CD4-positive, alpha-beta T cell (primary cell): Measurements from ENCODE around the gene PADI3. TPM values are rescaled to one million over a fixed set of nuclear protein-coding genes. Genes with fewer than 3 reads are reported as not detected.
"Not testable (repeated sequence)": the region's sequence is repeated elsewhere in the genome, so short reads cannot be mapped to it uniquely, and the experiment has no call there.

Experiments
- ATAC-seq: fragments of 200-7000 bp; cut with Tn5 transposase; one replicate; pipeline ENCODE4 v1.10.0; 2022; ENCODE audit warnings: mild to moderate bottlenecking; ENCODE audit not compliant: poor library complexity
- CTCF ChIA-PET: fragments of 350-600 bp; sonication (Branson Sonifier 250); formaldehyde crosslinking; loops from one replicate; lab custom pipeline; 2021; ENCODE audit warnings: antibody characterized with exemption, inconsistent platforms; lab: Charles Lee
- POLR2A ChIA-PET: fragments of 350-600 bp; sonication (Branson Sonifier 250); formaldehyde crosslinking; loops from one replicate; lab custom pipeline; 2021; ENCODE audit warnings: antibody characterized with exemption, inconsistent platforms; lab: Charles Lee
- DNase-seq, 14 experiments: peaks; one replicate each; pipeline ENCODE4 v3.0.0-alpha.2; 2013 to 2020; ENCODE audit warnings: mixed read lengths in 2 of 14
- H3K27ac ChIP-seq, 2 donors: one replicate each; pipeline versions ENCODE4 v1.5.1 to v1.7.0; 2013; ENCODE audit warnings: low read length in 2 of 2, low read depth in 1 of 2, mild to moderate bottlenecking in 1 of 2
- H3K27me3 ChIP-seq, 2 experiments: 1 replicate in 1 of 2; 2 replicates in 1 of 2; pipeline versions ENCODE4 v1.6.1 to v1.7.0; 2013; ENCODE audit warnings: low read length in 2 of 2, control low read depth in 1 of 2, mild to moderate bottlenecking in 1 of 2, moderate library complexity in 1 of 2; ENCODE audit not compliant: insufficient read depth in 2 of 2, control insufficient read depth in 1 of 2
- H3K36me3 ChIP-seq: one replicate; pipeline ENCODE4 v1.6.1; 2013; ENCODE audit warnings: low read length, control low read depth; ENCODE audit not compliant: insufficient read depth
- H3K4me1 ChIP-seq: one replicate; pipeline ENCODE4 v1.6.1; 2013; ENCODE audit warnings: low read length, control low read depth; ENCODE audit not compliant: insufficient read depth
- H3K4me3 ChIP-seq: one replicate; pipeline ENCODE4 v1.5.1; 2013; ENCODE audit warnings: mild to moderate bottlenecking, low read length, moderate library complexity
- H3K9me3 ChIP-seq, 2 experiments: 1 replicate in 1 of 2; 2 replicates in 1 of 2; pipeline versions ENCODE4 v1.6.1 to v1.7.0; 2013; ENCODE audit warnings: low read length in 2 of 2, mild to moderate bottlenecking in 2 of 2, control low read depth in 1 of 2, moderate library complexity in 1 of 2; ENCODE audit not compliant: control insufficient read depth in 1 of 2, insufficient read depth in 1 of 2
- H3K27ac Mint-ChIP-seq: one replicate; pipeline ENCODE4 v1.8.0; 2020; ENCODE audit warnings: mixed read lengths
- H3K27me3 Mint-ChIP-seq: one replicate; pipeline ENCODE4 v1.8.0; 2021; ENCODE audit warnings: mixed read lengths
- H3K36me3 Mint-ChIP-seq: one replicate; pipeline ENCODE4 v1.8.0; 2021; ENCODE audit warnings: low read depth, mixed read lengths
- H3K4me1 Mint-ChIP-seq: one replicate; pipeline ENCODE4 v1.8.0; 2021; ENCODE audit warnings: low read depth, mixed read lengths
- H3K4me3 Mint-ChIP-seq: one replicate; pipeline ENCODE4 v1.8.0; 2020; ENCODE audit warnings: mild to moderate bottlenecking, mixed read lengths
- H3K9me3 Mint-ChIP-seq: one replicate; pipeline ENCODE4 v1.8.0; 2020; ENCODE audit warnings: mixed read lengths
- CTCF ChIP-seq: fragments of 200-600 bp; IDR thresholded peaks from one replicate; pipeline ENCODE4 v1.8.0; 2022; ENCODE audit warnings: antibody characterized with exemption, mild to moderate bottlenecking
- intact Hi-C, 2 experiments: fragments of 100-400 bp; cut with DNase I in 1 of 2; cut with micrococcal nuclease in 1 of 2; formaldehyde crosslinking; loops; one replicate each; pipeline versions ENCODE4 v1.15.1 to v1.9.0; 2023 to 2025; cut with DNase I, micrococcal nuclease
- total RNA-seq, 174 experiments: library from RNA in 2 of 174; stranded (reverse) in 2 of 174; gene quantifications; one replicate each; pipeline ENCODE4 v1.2.3 and lab custom pipeline; 2021 to 2026

PADI3 gene
- total RNA-seq, 2 experiments from 2014 or later, result not detected

DNA sequence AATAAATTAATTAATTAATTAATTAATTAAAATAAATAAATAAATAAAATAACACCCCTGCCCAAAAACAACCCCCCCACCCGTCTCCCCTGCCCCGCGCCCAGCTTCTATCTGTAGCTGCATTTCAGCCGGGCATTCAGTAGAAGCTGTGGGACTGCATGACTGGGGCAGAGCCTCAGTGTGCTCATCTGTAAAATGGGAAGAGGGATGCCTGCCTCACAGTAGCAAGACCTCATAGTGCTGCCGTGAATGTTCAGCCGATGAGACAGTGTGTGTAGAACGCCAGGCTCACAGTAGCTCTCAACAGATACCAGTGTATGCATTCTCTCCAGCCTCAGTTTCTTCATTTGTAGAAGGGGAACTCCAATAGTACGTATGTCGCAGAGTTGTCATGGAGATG, 67.8 kb downstream of the PADI3 start:
- intact Hi-C loops, result no loop called here
- CTCF ChIA-PET, result no interaction called here

GRCh38 chr1:17318262-17318661, 69.4 kb downstream of the PADI3 start:
- no peaks in the 10 kb centered on the region for H3K4me1 Mint-ChIP-seq
- H3K36me3 Mint-ChIP-seq, result no peaks in the 10 kb centered on the region
- DNase-seq (no peak), ATAC-seq (no peak)
- Histone ChIP-seq H3K9me3 (no peaks in the 10 kb centered on the region), H3K27me3 (no peaks in the 10 kb centered on the region), H3K4me1 (no peaks in the 10 kb centered on the region), H3K4me3 (no peak overlapping the region), H3K27ac (no peak overlapping the region), H3K36me3 (no peaks in the 10 kb centered on the region)
- H3K9me3 Mint-ChIP-seq, result peaks cover 2% of the 10 kb centered on the region
- POLR2A ChIA-PET, result no interaction called here
- H3K27me3 Mint-ChIP-seq, result no peaks in the 10 kb centered on the region
- H3K27ac Mint-ChIP-seq, result no peak overlapping the region
- H3K4me3 Mint-ChIP-seq, result no peak overlapping the region
- CTCF ChIA-PET, result no interaction called here
- intact Hi-C loops, result no loop called here
- no peak for TF ChIP-seq CTCF

More for the DNA sequence above, 67.8 kb downstream of the PADI3 start:
- ATAC-seq (no peak), DNase-seq (no peak)
- peaks cover 3% of the 10 kb centered on the region for H3K4me1 ChIP-seq
- no peaks in the 10 kb centered on the region for H3K27me3 ChIP-seq
- H3K4me3 ChIP-seq, result no peak overlapping the region
- POLR2A ChIA-PET, result no interaction called here
- Mint-ChIP-seq H3K9me3 (no peaks in the 10 kb centered on the region), H3K4me3 (no peak overlapping the region), H3K27me3 (peaks cover 5% of the 10 kb centered on the region), H3K36me3 (no peaks in the 10 kb centered on the region), H3K4me1 (peaks cover 6% of the 10 kb centered on the region), H3K27ac (no peak overlapping the region)
- no peak for TF ChIP-seq CTCF
- no peaks in the 10 kb centered on the region for H3K9me3 ChIP-seq
- H3K36me3 ChIP-seq, result no peaks in the 10 kb centered on the region
- no peak overlapping the region for H3K27ac ChIP-seq

DNA sequence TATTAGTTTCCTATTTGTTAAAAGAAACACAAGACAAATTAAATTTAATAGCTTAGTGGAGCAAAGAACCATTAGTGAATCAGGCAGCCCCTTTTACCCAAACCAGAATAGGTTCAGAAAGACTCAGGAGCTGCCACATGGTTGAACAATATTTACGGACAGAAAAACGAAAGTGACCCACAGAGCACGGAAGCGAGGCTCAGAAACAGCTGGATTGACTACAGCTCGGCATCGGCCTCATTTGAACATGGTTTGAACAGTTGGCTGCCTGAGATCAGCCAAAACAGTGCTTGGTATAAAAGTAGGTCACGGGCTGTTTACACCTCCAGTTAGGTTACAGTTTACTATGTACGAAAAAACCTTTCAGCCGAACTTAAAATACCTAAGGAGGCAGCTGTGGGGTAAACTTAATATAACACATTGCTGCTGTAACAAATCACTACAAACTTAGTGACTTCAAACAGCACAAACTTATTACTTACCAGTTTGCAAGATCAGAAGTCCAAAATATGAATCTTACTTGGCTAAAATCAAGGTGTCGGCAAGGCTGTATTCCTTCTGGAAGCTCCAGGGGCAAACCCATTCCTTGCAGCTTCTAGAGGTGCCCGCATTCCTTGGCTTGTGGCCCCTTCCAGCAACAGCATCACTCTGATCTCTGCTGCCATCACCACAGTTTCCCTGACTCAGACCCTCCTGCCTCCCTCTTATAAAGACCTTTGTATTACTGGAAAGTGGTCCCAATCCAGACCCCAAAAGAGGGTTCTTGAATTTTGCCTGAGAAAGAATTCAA, 70.9 kb downstream of the PADI3 start:
- Histone ChIP-seq H3K27me3 (no peaks in the 10 kb centered on the region), H3K4me1 (no peaks in the 10 kb centered on the region), H3K9me3 (no peaks in the 10 kb centered on the region), H3K36me3 (no peaks in the 10 kb centered on the region), H3K4me3 (no peak overlapping the region), H3K27ac (no peak overlapping the region)
- intact Hi-C loops, result no loop called here
- CTCF ChIA-PET, result no interaction called here
- Mint-ChIP-seq H3K4me3 (no peak overlapping the region), H3K4me1 (no peaks in the 10 kb centered on the region), H3K36me3 (no peaks in the 10 kb centered on the region), H3K27ac (no peak overlapping the region), H3K9me3 (peaks cover 2% of the 10 kb centered on the region), H3K27me3 (no peaks in the 10 kb centered on the region)
- no peak for DNase-seq
- POLR2A ChIA-PET, result interaction anchor here (0.6 kb wide), 1 partner anchor 158 kb away, joined by 3 read pairs; no protein-coding TSS in a partner anchor
- ATAC-seq, result no peak
- TF ChIP-seq CTCF, result no peak

- CTCF ChIA-PET, intact Hi-C loops, ATAC-seq, POLR2A ChIA-PET, H3K9me3 Mint-ChIP-seq, H3K27ac Mint-ChIP-seq, H3K27me3 ChIP-seq, H3K36me3 ChIP-seq, DNase-seq, H3K27ac ChIP-seq, H3K4me3 Mint-ChIP-seq, H3K4me1 ChIP-seq, H3K36me3 Mint-ChIP-seq, H3K27me3 Mint-ChIP-seq, H3K9me3 ChIP-seq, H3K4me1 Mint-ChIP-seq, H3K4me3 ChIP-seq: not testable (repeated sequence)
Measured at GRCh38 chr1:17321857-17322390, 73.0 kb downstream of the PADI3 start.
